ENCODE results near the gene LPAR1.

LPAR1 gene

DNA sequence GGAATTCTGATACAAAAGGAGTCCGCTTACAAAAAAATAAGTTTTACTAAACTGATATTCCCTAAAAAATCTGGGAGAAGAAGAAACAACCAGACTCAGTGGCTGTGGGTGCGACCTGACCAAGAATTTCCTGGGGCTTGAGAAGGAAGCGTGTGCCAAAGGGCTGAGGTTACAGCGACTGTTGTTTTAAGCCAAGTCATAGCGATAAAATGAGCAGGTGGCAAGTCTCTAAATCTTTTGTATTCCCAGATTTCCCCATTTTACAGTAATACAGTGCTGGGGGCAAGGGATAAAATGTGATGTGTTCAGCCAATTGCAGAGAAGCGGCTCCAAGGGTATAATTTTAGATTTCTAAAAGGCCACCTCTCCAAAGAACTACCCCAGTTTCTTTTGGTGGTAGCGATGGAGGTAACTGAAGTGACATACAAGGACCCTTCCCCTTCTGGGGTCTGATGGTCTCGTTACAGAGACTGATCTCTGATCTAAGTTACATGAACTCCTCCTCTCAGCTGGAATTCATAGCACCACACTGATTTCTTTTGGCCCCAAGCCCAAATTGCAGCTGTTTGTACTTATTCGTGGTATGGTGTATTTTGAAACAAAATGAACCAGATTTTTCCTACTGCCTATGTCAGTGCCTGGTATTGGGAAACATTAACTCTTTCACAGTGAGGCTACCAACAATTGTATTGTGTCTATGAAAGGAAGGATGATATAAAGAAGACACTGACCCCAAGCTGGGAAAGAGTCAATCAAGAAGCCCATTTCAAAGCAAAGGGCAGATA, 41.6 kb downstream of the LPAR1 start:
- DNase-seq: no peak

DNA sequence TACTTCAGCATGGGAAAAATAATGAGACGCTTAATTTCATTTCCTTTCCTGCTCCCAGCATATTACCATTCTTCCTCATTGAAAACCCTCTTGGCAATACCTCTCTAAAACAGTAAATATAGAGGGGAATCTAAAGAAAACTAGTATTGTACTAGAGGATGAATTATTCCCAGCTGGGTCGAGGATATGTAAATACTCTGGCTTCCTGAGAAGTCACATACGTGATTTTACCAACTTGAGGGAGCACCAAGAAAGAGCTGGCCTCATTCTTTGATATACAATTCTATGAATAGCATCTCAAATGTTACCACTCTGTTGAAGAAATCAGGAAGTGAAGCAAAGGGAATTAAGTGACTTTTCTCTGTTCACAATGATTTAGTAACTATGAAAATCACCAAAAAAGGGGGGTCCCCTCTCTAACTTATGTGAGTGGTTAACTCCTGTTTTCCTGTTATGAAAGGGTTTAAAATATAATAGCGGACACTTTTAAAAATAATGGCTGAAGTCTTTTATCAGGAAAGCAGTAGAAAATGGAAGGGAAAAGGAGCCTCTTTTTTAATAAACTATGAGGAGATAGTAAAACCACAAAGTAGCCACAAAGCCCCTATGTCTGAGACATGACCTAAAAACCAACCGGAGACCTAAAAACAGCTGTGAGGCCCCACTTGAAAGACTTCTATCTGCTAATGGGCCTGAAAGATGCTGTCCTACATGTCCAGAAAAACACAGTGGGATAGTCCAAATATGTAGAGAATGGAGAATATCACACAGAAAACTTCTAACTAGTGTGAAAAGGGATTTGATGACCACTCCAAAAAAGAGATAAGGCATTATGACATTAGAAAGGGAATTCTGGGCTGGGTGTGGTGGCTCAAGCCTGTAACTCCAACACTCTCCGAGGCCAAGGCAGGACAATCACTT, 42.6 kb downstream of the LPAR1 start:
- DNase-seq: no peak

DNA sequence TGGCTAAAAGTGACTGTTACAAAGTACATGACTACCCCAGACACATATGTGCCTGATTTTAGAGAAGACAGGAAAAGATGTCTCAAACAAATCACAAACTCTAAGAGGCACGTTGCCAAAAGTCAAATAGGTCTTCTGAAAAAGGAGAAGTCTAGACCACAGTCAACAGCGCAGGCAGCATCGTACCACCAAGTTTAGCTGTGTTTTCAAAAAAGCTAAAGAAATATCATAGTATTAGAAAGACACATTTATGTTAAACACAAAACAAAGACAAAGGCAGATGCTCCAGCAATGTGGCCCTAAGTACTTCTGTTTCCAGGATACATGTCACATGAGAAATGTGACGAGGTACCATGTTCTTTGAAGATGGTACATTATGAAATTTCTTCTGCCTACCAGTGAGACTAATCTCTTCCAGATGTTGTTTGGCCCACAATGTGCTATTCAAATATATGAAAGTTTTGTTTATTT, 43.5 kb downstream of the LPAR1 start:
- no peak for DNase-seq

DNA sequence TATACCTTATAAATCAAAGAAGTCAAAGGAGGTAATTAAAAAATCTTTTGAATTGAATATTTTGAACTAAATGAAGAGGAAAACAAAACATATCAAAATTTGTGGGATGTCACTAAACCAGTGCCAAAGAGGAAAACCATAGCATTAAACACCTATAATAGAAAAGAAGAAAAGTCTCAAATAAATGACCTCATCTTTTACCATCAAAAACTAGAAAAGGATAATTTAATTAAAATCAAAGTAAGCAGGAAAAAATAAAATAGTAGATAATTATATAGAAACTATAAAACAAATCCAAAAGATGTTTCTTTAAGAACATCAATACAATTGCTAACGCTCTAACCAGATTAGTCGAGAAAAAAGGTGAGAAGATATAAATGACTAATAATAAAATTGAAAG, 47.8 kb downstream of the LPAR1 start:
- DNase-seq: no peak

DNA sequence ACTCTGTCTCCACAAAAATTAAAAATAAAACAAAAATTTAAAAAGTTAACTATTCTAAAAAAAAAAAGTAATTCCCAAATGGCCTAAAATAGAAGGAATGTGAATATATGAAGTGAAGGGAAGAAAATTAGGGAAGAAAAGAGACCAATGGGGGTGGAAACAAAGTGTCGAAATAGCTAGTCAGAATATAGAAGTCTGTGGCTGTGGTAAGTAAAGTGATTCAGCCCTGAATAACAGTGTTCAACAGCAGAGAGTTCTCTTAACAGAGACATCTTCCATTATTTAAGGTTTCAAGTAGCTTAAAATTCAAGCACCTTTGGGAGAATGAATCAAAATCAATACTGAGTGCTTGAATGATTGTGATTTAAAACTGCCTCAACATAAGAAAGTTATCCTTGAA, 51.7 kb downstream of the LPAR1 start:
- DNase-seq: no peak

DNA sequence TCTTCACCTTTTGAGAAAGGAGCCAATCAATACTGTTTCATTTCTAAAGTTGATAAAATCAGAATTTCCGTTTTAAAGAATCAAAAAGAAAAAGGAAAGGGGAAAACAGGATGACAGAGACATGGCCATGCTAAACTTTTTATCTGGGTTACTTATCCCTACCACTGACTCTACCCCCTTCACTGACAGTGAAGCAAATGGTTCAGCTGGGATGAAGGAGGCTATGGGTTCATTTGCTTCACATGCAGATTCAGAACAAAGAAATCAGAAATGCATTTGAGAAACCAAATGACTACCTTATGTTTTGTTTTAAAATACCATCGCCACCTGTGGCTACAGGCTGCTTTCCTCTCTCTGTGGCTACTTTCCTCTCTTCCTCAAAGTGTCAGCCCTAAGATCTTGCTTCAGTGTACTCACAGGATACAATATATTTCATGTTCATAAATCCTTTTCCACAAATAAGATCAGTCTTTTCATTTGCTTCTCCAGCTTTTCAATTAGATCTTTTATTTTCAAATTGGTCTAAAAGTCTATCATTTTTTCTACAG, 53.3 kb downstream of the LPAR1 start:
- DNase-seq: no peak

DNA sequence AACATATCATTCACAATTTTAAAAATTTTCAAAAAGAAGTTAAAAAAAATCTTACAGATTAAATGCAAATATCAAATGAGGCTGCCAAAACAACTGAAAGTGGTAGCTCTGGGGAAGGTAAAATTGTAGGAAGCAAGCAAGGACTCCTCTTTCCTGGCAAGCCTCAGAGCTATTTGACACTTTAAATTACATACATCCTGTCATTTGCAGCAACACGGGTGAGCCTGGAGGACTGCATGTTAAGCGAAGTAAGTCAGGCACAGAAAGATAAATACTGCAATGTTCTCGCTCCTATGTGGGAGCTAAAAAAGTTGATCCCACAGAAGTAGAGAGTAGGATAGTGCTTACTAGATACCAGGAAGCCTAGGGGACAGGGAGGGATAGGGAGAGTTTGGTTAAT, 58.0 kb downstream of the LPAR1 start:
- no peak for DNase-seq

DNA sequence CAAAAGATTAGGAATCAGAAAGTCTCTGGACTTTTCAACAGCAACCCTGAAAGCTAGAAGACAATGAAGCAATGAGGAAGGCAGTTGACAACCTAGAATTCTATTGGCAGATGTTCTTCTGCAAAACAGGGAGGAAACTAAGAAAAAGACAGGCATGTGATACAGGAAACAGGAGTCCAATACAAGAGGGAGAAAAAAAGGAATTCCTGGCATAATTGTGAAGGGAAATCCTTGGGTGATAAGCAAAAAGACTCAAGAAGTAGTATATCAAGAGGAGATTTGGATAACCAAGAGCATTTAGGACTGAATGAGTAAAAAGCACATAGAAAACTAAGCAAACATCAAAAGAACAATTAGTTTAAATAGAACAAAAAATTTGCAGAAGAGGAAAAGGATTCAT, 58.6 kb downstream of the LPAR1 start:
- DNase-seq: no peak

DNA sequence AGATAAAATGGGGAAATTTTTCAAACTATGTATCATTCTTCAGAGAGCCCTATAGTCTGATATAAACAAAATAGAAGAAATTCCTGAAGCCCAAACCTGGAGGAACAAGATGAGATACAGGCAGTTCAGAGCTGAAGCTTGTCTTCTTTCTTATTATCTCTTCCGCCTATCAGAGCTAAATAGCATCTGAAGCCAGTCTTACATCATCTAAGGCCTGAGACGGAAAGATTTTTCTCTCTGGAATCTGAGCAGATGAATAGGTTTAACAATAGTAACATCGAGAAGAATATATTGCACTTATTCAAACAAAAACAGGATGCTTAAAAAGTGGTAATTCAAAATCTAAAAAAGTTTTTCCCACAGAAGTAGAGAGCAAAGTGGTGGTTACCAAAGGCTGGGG, 59.8 kb downstream of the LPAR1 start:
- DNase-seq: no peak

DNA sequence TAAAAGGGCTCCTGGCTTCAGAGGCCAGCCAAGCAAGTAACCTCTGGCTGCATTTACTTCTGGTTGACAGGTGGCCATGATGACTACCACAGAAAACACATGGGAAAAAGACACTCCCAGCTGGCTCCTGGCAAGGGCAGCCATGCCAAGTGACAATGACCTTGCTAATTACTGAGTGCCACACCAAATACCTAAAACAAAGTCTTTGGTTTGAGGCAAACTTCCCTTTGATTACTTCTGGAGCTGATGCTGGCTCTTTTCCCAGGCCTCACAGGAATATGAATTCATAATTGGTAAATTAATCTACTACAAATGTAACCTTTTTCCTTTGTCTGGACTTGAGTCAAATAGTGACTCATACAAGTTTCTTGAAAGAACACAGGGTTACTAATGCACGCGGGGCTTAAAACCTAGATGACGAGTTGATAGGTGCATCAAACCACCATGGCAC, 61.0 kb downstream of the LPAR1 start:
- DNase-seq: no peak

DNA sequence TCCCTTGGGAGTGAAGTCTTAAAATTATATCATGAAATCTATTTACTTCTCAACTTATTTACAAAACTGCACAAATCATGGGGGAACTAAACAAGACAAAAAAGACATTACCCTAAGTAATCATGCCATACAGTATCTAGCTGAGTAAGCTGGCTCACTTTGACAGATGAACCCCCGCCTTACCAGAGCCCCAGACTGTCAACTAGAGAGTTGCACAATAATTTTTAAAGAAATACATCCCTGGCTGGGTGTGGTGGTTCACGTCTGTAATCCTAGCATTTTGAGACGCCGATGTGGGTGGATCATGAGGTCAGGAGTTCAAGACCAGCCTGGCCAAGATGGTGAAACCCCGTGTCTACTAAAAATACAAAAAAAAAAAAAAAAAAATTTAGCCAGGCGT, 62.3 kb downstream of the LPAR1 start:
- no peak for DNase-seq

DNA sequence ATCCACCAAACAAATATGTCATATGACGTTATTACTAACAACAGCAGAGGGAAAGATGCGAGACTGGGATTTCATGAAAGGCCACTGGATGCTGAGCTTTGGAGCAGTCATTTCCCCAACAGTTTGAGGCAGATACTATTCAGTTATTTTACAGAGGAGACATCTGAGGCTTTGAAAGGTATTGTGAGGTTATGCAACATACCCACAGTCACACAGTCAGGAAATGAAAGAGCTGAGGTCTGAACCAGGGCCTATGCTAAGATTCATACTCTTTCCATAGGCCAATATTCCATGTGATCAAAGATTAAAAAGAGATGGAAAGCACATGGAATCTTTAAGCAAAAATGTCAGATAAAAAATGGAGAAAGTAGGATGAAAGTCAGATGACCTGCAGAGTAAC, 63.0 kb downstream of the LPAR1 start:
- DNase-seq: no peak

DNA sequence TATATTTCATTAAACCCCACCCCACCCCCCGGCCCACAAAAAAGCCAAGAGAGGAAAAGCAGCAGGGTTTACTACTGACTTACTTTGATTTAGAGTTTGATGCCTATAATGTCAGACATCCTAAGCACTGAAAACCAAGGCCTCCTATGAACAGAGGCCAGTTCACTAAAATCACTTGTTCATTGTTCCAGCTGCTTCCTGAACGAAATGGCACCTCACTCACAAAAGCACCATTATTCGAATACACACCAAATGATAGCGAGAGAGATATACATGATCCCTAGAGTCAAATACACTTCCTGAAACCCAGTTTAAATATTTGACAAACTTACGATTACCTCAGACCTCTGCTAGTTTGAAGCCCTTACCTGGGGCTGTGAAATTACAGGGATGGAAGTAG, 66.6 kb downstream of the LPAR1 start:
- no peak for DNase-seq

DNA sequence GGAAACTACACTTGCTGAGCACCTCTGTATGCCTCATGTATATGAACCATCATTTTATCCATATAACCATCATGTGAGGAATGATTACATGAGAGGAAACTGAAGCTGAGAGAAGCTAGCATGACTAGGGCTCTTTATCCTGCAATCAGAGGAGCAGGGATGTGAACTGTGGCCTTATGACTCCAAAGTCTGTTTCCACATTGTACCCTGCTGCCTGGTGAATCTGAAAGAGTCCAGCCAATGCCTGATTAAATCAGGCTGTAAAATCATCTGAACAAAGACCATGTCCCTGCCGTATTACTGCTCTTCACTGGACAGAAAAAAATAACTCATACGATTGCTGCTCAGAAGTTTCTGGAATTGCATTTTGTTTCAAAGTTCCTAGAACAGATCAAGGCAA, 67.0 kb downstream of the LPAR1 start:
- DNase-seq: no peak

DNA sequence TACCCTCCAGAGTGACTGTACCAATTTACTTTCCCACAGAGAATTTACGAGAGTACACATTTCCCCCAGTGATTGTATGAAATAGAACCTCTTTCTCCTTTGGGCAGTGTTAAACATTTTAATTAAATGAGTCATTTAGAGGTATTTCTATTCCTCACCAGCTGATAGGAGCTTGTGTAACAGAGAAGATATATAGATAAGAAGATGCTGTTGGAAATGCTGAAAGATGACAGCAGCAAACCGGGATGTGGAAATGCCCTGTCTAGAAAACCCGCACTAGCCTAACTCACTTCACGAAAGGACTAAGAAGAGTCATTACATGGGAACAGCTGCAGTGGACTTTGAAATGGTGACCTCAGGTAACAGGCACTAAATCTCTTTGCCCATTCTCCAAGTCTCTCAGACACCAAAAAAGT, 68.3 kb downstream of the LPAR1 start:
- DNase-seq: no peak

DNA sequence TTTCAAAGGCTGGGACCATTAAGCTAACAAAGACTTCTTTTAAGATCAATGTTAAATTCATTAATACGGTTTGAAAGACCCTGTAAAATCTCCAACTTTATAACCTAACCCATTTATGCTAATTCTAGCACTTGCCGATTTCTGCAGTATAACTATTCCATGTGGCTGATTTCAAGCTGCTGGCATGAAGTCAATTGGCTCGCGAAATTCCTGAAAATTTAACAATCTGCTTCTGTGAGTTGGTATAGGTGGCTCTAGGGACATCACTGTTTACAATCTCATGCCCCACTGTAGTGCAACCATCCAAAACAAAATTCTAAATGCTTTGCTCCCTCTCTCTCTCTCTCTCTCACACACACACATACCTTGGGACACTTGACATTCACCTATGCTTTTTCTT, 70.2 kb downstream of the LPAR1 start:
- no peak for DNase-seq

DNA sequence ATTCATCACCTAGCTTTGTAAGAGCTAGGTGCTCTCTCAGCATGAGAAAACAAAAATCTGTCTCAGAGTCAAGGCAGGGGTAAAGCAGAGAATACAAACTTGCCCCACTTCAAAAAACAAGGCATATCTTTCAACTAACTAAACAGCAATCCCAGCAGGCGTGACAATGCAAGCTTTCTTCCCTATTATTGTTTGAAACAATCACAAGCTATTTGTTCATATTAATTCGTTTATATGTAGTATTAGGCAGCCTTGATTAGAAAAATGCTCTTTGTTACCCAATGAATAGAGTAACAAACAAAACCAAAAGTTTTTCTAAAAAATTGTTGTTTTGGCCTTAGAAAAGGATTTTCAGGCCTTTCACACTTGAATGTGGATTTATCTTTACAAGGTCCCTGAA, 71.1 kb downstream of the LPAR1 start:
- DNase-seq: no peak

DNA sequence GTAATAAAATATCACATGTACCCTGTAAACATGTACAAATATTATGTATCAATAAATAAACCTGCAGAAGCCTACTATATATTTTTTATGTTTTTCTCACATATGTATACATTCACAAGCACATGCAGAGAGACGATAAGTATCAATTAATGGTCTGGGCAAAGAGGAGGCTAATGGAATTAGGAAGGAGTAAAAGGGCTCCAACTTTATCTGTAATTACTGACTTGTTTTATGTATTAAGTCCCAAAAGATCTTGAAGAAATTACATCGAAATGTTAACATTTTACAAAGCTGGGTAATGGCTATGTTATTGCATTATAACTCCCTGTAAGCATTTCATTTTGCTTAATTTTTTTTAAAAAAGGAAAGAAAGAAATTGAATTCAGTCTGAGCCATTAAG, 78.0 kb downstream of the LPAR1 start:
- DNase-seq: no peak

DNA sequence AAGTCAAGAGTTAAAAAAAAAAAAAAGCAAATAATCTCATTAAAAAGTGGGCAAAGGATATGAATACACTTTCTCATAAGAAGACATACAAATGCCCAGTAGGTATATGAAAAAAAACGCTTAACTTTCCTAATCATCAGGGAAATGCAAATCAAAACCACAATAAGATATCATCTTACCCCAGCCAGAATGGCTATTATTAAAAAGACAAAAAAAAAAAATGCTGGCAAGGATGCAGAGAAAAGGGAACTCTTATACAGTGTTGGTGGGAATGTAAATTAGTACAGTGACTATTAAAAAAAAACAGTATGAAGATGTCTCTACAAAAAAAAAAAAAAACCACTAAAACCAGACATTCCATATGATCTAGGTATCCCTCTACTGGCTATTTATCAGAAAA, 79.4 kb downstream of the LPAR1 start:
- DNase-seq: no peak

DNA sequence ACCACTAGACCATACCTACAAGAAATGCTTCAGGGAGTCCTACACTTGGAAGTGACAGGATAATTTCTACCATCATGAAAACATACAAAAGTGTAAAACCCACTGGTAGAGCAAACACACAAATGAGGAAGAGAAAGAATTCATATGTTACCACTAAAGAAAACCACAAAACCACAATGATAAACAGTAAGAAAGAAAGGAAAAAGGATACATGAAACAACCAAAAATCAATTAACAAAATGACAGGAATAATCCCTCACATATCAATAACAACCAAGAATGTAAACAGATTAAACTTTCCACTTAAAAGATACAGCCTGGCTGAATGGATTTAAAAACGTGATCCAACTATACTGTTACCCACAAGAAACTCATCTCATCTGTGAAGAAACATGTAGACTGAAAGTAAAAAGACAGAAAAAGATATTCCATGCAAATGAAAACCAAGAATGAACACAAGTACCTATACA, 83.4 kb downstream of the LPAR1 start:
- DNase-seq: no peak

DNA sequence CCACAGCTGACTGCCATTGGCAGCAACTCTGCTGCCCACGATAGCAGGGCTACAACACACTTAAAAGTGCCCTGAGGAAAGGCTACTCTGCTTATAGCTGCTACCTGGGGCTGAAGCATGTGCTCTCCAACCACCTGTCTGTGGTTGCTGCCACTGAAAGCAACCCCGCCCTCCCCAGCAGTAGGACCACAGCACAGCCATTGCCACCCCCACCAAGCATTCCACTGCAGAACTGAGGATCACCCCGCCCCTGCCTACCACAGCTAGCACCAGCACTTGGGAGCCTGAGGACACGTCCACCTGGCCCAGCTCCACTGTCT, 85.8 kb downstream of the LPAR1 start:
- no peak for DNase-seq

DNA sequence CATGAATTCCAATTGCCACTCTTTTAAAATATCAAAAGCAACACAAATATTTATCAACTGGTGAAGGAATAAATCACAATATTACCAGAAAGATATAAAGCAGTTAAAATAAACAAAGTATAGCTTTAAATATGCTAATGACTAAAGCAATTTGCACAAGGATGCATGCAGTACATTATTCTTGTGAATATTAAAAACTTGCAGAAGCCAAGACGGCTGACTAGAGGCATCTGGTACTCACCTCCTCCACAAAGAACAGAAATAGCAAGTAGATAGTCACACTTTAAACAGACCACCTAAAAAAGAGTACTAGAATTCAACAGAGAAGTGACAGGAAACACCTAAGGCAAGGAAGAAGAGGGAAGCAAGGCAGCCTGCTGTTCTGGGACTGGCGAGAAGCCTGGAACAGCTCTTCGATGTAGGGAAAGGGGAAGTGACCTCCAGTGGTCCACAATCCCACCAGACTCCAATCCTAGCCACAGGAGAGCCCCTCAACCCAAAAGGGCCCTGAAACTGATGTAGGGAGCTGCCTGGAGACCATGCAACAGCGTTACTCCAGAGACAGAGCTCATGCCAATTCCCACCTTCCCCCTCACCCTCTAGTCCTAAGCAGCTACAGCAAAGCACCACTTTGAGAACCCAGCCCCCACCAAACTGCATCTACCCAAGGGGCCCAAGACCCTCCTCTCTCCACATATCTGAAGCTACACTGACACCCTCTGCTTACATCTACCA, 86.3 kb downstream of the LPAR1 start:
- no peak for DNase-seq

DNA sequence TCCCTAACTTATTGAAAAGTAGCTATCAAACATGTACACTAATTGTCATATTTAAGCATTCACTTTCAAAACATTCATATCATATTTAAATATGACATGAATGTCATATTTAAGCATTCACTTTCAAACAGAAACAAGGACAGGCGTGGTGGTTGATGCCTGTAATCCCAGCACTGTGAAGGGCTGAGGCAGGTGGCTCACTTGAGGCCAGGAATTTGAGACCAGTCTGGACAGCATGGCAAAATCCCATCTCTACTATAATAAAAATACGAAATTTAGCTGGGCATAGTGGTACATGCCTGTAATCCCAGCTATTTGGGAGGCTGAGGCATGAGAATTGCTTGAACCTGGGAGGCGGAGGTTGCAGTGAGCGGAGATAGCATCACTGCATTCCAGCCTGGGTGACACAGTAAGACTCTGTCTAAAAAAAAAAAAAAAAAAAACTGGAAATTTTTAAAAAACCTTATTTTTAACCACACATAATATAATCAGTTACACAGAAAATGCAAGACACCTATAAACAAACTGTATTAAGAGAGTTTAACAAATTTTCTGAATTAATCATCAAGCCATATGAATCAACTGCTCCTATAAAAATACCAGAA, 88.1 kb downstream of the LPAR1 start:
- DNase-seq: no peak

Data from NCI-H1417 (cell line).